Limb (tissue), 2 donors: ENCODE results near the gene SMIM5.
"Not testable (repeated sequence)": the region's sequence is repeated elsewhere in the genome, so short reads cannot be mapped to it uniquely, and the experiment has no call there.

Experiments used
- DNase-seq, 2 donors: peaks; one replicate each; pipeline ENCODE4 v3.0.0-alpha.2; 2016; ENCODE audit errors: extremely low spot score in 2 of 2

Gene SMIM5

DNA sequence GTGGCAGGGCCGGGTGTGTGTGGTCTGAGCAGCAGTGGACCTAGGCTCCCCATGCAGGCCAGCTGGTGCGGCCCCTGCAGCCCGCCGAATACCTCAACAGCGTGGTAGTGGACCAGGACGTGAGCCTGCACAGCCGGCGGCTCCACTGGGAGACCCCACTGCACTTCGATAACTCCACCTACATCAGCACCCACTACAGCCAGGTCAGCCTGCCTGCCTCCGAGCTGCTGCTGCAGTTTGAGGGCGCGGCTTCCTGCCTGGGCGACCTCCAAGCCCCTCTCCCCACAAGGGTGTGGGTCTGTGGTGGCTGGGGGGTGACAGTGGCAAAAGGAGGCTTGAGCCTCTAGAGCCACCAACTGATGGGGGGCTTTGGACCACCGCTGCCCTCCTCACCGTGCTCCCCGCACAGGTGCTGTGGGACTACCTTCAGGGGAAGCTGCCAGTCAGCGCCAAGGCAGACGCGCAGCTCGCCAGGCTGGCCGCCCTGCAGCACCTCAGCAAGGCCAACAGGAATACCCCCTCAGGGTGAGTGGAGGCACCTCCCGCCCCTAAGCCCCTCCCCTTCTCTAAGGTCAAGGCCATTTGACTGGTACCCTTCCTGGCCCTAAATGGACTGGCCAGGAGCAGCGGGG lies 8.4 kb upstream of the SMIM5 start:
- no peak for DNase-seq

DNA sequence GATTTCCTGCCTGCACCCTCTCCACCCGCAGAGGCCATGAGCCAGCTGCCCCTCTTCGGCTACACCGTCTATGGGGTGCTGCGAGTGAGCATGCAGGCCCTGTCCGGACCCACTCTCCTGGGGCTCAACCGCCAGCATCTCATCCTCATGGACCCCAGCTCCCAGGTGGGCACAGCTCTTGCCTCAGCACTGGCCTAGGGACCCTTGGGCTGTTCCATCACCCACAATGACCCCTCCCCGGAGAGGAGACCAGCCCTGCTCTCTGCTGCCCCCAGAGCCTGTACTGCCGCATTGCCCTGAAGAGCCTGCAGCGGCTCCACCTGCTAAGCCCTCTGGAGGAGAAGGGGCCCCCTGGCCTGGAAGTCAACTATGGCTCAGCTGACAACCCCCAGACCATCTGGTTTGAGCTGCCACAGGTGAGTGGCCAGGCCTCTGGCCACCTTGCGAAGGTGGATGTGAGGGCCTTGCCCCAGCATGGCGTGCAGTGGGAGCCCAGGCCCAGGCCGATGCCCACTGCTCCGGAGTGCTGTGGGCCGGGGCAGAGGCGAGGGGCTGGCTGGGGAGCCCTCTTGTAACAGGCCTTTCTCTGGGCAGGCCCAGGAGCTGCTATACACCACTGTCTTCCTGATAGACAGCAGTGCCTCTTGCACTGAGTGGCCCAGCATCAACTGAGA lies 7.3 kb upstream of the SMIM5 start:
- DNase-seq, result peak in 1 of 2 donors; percentile 61

DNA sequence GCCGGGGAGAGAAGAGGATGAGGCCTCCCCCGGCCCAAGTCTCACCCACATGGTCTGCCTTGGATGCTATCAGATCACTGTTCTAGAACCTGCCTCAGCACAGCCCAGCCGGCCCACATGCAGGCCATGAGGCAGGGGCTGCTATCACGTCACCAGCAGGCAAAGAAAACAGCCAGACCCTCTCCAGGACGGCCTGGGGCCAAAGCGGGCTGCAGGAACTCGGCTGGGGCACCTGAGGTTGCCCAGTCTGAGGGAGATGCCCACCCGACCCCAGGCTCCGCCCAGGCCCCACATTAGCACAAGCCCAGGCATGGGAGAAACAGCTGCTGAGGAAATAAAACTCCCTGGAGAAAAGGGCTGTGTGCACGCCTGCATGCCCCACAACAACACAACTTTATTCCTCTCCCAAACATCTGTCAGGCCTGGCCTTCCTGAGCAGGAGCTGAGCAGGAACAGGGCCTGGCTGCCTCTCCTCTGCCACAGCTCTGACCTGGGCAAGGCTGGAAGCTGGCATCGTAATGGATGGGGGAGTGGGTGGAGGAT lies 6.7 kb upstream of the SMIM5 start:
- no peak for DNase-seq

- DNase-seq, result no peak
These were observed 6.1 kb upstream of the SMIM5 start for GRCh38 chr17:75627094-75627493.

DNA sequence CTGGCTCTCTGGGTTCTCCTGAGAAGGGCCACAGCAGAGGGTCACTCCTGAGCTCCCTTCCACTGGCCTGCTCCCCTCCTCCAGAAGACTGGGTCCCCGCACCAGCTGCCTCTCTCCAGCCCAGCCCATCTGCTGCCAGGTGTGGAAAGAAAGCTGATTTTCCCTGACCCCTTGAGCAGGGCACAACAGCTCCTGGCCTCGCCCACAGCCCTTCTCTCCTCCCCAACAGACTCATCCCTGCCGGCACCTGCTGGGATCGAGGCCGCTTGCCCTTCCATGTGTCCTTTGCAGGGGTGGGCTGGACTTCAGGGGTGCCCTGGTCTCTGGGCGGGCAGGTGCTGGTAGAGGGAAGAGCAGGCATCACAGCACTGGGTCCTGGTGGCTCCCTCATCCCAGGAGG lies 4.8 kb upstream of the SMIM5 start:
- no peak for DNase-seq

DNA sequence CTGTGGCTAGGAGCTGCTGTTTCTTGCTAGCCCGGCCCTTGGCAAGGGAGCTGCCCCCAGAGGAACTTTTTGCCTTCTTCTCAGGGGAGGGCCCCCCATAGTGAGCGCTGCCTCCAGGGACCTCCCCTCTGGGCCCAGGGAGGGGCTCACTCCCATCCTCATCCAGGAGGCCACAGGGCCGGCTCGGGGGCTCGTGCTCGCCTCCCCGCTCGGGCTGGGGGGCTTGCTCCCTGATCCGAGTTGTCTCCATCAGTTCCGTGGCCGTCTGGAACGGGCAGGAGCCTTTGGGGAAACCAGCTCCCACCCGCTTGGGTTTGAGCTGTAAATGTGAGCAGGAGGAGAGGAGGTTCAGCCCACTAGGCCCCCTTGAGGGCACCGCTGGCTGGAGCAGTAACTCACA lies 4.1 kb upstream of the SMIM5 start:
- DNase-seq, result no peak

GRCh38 chr17:75630071-75630917 lies 2.9 kb upstream of the SMIM5 start:
- DNase-seq, result no peak

- DNase-seq, result no peak
These were observed 1.9 kb upstream of the SMIM5 start for GRCh38 chr17:75631353-75631752.

DNA sequence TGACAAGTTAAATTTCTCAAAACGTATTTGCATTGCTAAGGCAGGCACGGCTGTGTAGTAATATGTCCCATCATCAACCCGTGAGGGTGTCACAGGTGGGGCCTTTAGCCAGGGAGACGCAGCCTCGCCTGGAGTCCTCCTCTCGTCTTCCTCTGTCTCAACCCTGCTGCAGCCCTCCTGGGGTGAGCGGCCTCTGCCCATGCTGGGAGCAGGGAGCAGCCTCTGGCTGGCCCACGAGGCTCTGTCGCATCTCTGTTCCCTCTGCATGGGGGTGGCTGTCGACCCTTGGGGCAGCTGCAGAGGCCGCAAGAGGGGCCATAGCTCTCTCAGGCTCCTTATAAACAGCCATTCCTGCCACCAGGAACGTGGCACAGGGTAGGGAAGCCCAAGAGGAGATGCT lies 806 bp upstream of the SMIM5 start:
- no peak for DNase-seq

DNA sequence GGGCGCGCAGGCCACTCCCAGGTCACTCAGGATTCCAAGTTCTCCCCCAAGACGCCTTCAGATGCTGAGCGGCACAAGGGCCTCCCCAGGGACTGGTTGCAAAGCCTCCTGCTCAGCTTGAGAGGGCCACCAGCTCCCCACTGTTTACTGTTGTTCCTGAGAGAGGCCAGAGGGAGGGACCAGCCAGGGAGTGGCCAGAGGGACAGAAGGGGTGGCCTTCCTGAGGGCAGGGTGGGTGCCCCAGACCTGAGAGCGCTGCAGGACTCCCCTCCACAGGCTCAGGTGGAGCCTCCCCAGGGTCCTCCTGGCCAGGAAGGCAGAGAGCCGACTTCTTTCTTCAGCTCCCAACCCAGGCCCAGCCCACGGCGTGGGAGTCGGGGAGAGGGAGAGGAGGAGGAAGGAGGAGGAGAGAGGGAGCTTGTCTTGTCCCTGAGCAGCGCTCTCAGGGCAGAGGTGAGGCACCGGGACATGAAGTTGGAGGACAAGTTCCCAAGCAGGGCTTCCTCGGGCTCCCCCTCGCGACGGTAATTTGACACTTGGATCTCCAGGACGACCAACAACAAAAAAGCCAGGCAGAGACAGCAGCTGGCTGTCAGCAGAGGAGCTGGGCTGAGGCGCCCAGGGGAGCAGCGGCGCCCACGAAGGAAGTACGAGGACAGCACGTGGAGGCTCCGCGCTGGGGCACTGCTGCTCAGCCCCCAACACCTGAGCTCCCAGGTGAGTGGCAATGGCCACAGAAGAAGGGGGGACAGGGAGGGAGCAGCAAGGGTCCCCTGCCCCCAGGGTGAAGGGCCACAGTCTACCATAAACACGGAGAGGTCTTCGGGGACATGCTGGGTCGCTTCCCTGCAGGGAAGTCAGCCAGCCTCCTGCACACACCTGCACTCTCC lies 497 bp downstream of the SMIM5 start:
- DNase-seq, result peak; percentile 92

DNA sequence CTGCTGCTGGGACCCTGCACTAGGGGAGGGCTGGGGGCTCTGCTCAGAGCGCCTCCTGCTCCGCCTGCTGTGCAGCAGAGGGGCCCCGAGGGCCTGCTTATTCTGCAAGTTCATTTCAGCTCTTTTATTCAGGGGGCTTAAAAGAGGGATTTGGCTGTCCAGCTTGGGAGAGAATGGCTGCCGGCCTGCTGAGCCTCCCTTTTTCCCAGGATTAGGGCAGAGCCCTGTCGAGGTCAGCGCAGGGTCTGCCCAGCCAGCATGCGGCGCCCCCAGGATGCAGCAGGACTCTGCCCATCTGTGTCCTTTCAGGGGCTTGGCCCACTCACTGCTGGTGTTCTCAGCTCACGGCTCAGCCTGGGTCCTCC lies 1.1 kb downstream of the SMIM5 start:
- DNase-seq, result no peak

DNA sequence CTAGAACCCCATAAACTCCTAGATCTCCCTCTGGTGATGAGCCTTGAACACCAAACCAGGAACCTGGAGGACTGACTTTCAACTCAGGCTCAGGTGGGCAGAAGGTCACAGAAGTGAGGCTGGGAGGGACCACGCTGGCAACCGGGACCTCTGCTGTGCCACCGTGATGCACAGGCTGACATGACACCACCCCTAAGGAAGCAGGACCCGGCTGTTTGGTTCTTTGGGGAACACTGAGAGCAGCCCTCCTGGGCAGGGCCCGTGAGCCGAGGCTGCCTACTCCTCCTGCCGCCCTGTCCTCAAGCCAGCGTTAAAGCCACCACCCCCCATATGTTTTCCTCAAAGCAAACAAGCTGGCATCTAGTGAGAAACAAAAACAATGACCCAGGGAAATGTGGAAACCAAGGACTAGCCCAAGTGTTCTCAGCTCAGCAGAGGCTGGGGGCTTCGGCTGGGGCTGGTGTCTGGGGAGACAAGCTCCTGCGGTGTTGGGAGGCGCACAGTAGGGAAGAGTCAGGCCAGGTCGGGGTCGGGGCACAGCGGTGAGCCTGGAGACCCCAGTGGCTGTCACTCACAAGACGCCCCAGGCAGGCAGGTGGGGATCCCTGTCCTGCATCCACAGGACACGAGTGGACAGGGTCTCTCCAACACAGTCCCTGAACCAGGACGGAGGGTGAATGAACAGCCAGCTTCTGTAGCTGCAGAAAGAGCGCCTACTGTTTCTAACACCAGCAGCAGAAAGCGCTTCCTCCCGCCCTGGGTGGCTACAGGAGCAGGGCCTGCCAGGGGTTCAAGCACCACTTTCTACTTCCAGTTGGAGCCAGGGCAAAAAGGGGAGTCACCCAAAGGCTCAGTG lies 1.7 kb downstream of the SMIM5 start:
- no peak for DNase-seq

- DNase-seq, result no peak
These were observed 2.5 kb downstream of the SMIM5 start for GRCh38 chr17:75635610-75636202.

DNA sequence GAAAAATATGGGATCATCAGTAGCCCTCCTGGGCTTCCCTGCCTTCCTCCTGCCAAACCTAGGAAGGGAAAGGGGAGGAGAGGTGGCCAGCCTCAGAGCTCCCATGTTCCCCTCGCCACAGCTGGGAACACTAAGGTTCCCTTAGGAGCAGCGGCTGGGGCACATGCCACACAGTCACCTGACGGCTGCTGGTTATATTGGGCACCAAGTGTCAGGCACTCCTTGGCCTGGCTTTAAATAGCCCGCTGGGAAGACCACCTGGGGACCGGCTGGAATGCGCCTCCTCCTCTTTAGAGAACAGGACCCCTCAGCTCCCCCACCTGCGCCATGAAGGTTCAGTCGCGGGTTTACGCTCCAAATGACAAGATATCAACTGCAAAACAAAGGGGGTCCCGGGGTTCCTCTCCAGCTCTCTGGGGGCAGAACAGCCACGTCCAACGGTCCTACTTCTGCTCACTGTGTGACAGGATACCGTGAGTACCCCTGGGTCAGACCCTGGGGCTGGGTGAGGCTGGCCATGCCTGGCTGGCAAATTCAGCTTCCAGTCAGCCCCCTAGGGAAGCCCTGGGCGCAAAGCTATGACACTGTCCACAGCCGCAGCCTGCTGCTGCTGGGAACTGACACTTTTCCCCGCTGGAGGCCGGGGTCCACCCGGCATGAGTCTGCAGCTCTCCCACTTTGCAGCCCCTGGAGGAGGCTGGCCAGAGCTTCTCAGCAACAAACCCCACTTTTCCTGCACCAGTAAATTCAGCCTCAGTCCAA lies 3.3 kb downstream of the SMIM5 start:
- no peak for DNase-seq

DNA sequence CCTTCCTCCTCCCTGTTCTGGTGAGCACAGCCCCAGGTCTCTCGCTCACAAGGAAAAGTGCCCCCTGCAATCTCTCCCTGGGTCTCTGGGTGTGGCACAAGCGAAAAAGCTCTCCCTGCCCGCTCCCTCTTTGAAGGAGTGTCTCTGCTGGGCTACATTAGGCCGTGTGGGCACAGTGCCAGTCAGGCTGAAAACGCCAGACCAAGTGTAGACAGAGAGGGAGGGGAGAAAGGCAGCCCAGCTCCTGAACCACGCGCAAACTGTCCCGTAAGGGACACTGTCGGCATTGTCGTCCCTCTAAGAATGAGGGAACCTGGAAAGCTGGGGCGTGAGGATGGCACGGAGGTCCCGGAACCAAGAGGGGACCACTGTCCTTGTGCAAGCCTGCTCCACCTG lies 3.9 kb downstream of the SMIM5 start:
- DNase-seq, result no peak

GRCh38 chr17:75637551-75637950 lies 4.3 kb downstream of the SMIM5 start:
- no peak for DNase-seq

DNA sequence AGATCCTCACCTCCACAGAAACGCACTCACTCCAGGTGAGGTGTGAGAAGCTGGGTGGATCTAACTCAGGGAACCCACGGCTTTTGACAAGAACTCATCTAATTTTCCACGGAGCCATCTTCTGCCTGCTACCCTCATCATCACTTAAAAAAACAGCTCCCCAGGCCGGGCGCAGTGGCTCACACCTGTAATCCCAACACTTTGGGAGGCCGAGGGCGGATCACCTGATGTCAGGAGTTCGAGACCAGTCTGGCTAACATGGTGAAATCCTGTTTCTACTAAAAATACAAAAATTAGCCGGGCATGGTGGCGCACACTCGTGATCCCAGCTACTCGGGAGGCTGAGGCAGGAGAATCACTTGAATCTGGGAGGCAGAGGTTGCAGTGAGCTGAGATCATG lies 4.8 kb downstream of the SMIM5 start:
- not testable (repeated sequence) for DNase-seq

DNA sequence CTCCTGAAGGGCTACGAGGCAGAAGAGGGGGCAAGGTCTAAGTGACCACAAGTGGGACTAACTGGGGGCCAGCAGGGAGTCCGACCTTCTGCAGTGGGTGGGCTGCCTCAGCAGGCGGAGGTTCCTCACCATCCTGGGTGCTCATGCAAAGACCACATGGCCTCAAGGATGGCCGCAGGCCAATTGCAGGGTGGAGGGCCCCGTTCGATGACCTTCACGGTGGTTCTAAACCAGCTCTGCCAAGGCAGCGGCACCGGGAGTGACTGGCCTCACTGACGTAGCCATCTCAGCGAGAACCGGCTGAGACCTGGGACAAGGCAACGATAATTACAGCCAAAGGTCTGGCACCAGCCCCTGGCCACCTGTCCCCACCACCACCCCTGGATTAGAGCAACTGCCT lies 5.7 kb downstream of the SMIM5 start:
- no peak for DNase-seq

DNA sequence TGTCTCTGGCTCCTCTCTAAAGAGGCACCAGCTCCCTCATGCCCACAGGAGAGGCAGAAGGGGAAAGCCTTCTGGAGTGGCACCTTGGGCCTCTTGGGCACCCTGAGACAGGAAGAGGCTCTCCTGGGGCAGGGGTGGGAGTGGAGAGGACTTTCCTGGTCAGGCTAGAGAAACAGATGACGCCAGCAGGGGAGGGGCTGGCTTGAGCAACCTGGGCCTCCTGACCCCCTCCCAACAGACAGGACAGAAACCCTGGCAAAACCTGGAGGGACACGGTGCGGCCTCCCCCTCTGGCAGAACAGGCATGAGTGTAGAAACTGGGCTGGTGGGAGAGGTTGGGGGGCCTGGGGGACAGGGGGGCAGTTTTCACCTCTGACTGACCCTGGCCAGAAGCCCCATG lies 6.1 kb downstream of the SMIM5 start:
- no peak for DNase-seq
